PC-9 (cell line): ENCODE results near the gene IQSEC1. TPM values are rescaled to one million over a fixed set of nuclear protein-coding genes. Genes with fewer than 3 reads are reported as not detected.

Experiments
- BruUV-seq: library from RNA; stranded (reverse); fragments of 400-500 nt; replicated peaks from 2 replicates; lab custom pipeline; 2021; lab: Mats Ljungman, UMichigan
- CTCF ChIA-PET: fragments of 300-600 bp; sonication (Branson Sonifier 250); formaldehyde crosslinking; loops from one replicate; lab custom pipeline; 2022; ENCODE audit warnings: antibody characterized with exemption; lab: Charles Lee
- POLR2A ChIA-PET: fragments of 300-600 bp; sonication (Branson Sonifier 250); formaldehyde crosslinking; loops from one replicate; lab custom pipeline; 2022; ENCODE audit warnings: antibody characterized with exemption; ENCODE audit not compliant: unreplicated experiment; lab: Charles Lee
- DNase-seq, 2 experiments: peaks; one replicate each; pipeline versions ENCODE4 v3.0.0 to v3.0.0-alpha.2; 2015 to 2022; ENCODE audit warnings: mixed read lengths in 1 of 2
- H2AFZ ChIP-seq: fragments of 200-600 bp; sonication (generic); 2 replicates; pipeline ENCODE4 v1.8.1; 2017; ENCODE audit warnings: antibody characterized with exemption
- H3F3A ChIP-seq: fragments of 200-600 bp; sonication (generic); 2 replicates; pipeline ENCODE4 v1.8.1; 2017; ENCODE audit warnings: antibody characterized with exemption, mild to moderate bottlenecking, low read depth; ENCODE audit not compliant: insufficient read depth
- H3K27ac ChIP-seq: fragments of 200-600 bp; sonication (generic); 2 replicates; pipeline ENCODE4 v1.6.1; 2016; ENCODE audit warnings: mixed run types
- H3K27me3 ChIP-seq: fragments of 200-600 bp; sonication (generic); 2 replicates; pipeline ENCODE4 v1.6.1; 2016; ENCODE audit warnings: low read depth, mixed run types; ENCODE audit not compliant: insufficient read depth
- H3K36me3 ChIP-seq: fragments of 200-600 bp; sonication (generic); 2 replicates; pipeline ENCODE4 v1.6.1; 2016; ENCODE audit warnings: low read depth, mixed run types
- H3K4me1 ChIP-seq: fragments of 200-600 bp; sonication (generic); replicated peaks from 2 replicates; pipeline ENCODE4 v1.6.1; 2016; ENCODE audit warnings: mixed run types; ENCODE audit not compliant: insufficient read depth
- H3K4me2 ChIP-seq: fragments of 200-600 bp; sonication (generic); 2 replicates; pipeline ENCODE4 v1.6.1; 2017; ENCODE audit warnings: mixed run types
- H3K4me3 ChIP-seq: fragments of 200-600 bp; sonication (generic); 2 replicates; pipeline ENCODE4 v1.6.1; 2016; ENCODE audit warnings: mixed run types
- H3K79me2 ChIP-seq: fragments of 200-600 bp; sonication (generic); 2 replicates; pipeline ENCODE4 v1.6.1; 2017; ENCODE audit warnings: low read depth, mixed run types
- H3K9me2 ChIP-seq: fragments of 200-600 bp; sonication (generic); 2 replicates; pipeline ENCODE4 v1.8.1; 2017; ENCODE audit warnings: mild to moderate bottlenecking; ENCODE audit not compliant: insufficient read depth
- H3K9me3 ChIP-seq: fragments of 200-600 bp; sonication (generic); 2 replicates; pipeline ENCODE4 v1.8.1; 2016; ENCODE audit warnings: low read depth; ENCODE audit not compliant: insufficient read depth
- H4K20me1 ChIP-seq: fragments of 200-600 bp; sonication (generic); 2 replicates; pipeline ENCODE4 v1.8.1; 2017; ENCODE audit not compliant: insufficient read depth
- CTCF ChIP-seq: fragments of 200-600 bp; sonication (generic); conservative IDR thresholded peaks from 2 replicates; pipeline ENCODE4 v1.6.1; 2017; ENCODE audit warnings: mixed run types, antibody characterized with exemption, mild to moderate bottlenecking, moderate library complexity
- EZH2 ChIP-seq: fragments of 200-600 bp; sonication (generic); IDR thresholded peaks from 2 replicates; pipeline ENCODE4 v1.8.0; 2017; ENCODE audit warnings: antibody characterized with exemption, low read depth
- intact Hi-C: fragments of 100-400 bp; cut with micrococcal nuclease; formaldehyde crosslinking; loops from one replicate; pipeline ENCODE4 v1.10.0; 2022; ENCODE audit not compliant: unreplicated experiment
- total RNA-seq: library from RNA; stranded (reverse); gene quantifications from 2 replicates; pipeline ENCODE4 v1.2.3, GENCODE V29; 2021

IQSEC1 gene
- total RNA-seq, 1 experiment from 2014 or later = 30.7 TPM

- BruUV-seq = no TSS peak
- H3K4me2 ChIP-seq = no peak overlapping the region
Observed at GRCh38 chr3:13007251-13007941, 65.8 kb downstream of the IQSEC1 start.

GRCh38 chr3:13006216-13006990 lies 66.8 kb downstream of the IQSEC1 start:
- ChIA-PET CTCF (interaction anchor here (0.6 kb wide), 2 partner anchors 12 to 42 kb away, joined by 3 read pairs; no protein-coding TSS in a partner anchor), POLR2A (no interaction called here)
- no peak overlapping the region for H3K4me3 ChIP-seq
- no peaks in the 10 kb centered on the region for H3K9me3 ChIP-seq
- intact Hi-C loops = no loop called here
- H3K27ac ChIP-seq = no peak overlapping the region
- H3K36me3 ChIP-seq = no peaks in the 10 kb centered on the region
- H3K79me2 ChIP-seq = 0 out of 2 replicates have a peak, but pooled peaks cover 19% of the 10 kb centered on the region
- no peaks in the 10 kb centered on the region for H3K9me2 ChIP-seq
- no peak overlapping the region for H2AFZ ChIP-seq
- H4K20me1 ChIP-seq = no peaks in the 10 kb centered on the region
- peaks cover 69% of the 10 kb centered on the region for H3K4me1 ChIP-seq
- H3F3A ChIP-seq = peaks cover 33% of the 10 kb centered on the region
- TF ChIP-seq CTCF (no peak), EZH2 (no peak)
- BruUV-seq = no TSS peak
- no peak overlapping the region for H3K4me2 ChIP-seq
- DNase-seq = no peak
- H3K27me3 ChIP-seq = no peaks in the 10 kb centered on the region

More at GRCh38 chr3:13007251-13007941, 65.8 kb downstream of the IQSEC1 start:
- Histone ChIP-seq H3K4me1 (peaks cover 69% of the 10 kb centered on the region), H3K9me2 (no peaks in the 10 kb centered on the region), H3F3A (peaks cover 41% of the 10 kb centered on the region), H3K36me3 (no peaks in the 10 kb centered on the region), H3K9me3 (no peaks in the 10 kb centered on the region), H2AFZ (no peak overlapping the region), H3K79me2 (0 out of 2 replicates have a peak, but pooled peaks cover 19% of the 10 kb centered on the region), H3K4me3 (no peak overlapping the region), H3K27ac (no peak overlapping the region), H3K27me3 (no peaks in the 10 kb centered on the region), H4K20me1 (no peaks in the 10 kb centered on the region)
- no peak for TF ChIP-seq EZH2
- no peak for TF ChIP-seq CTCF
- CTCF ChIA-PET = interaction anchor here (0.6 kb wide), 2 partner anchors 9 to 41 kb away, joined by 3 to 7 read pairs; no protein-coding TSS in a partner anchor
- no peak for DNase-seq
- POLR2A ChIA-PET = no interaction called here
- intact Hi-C loops = no loop called here

GRCh38 chr3:13005301-13005700 lies 67.9 kb downstream of the IQSEC1 start:
- intact Hi-C loops = no loop called here
- Histone ChIP-seq H3K27ac (peak overlapping the region; percentile 52), H3K4me3 (no peak overlapping the region), H3F3A (peaks cover 22% of the 10 kb centered on the region; the same call in 1 of the 2 replicates), H3K36me3 (no peaks in the 10 kb centered on the region), H3K9me3 (no peaks in the 10 kb centered on the region), H3K27me3 (no peaks in the 10 kb centered on the region), H3K9me2 (no peaks in the 10 kb centered on the region), H3K4me2 (no peak overlapping the region), H2AFZ (no peak overlapping the region), H3K79me2 (0 out of 2 replicates have a peak, but pooled peaks cover 12% of the 10 kb centered on the region), H3K4me1 (peaks cover 64% of the 10 kb centered on the region), H4K20me1 (no peaks in the 10 kb centered on the region)
- no peak for DNase-seq
- POLR2A ChIA-PET = no interaction called here
- CTCF ChIA-PET = no interaction called here
- no TSS peak for BruUV-seq
- TF ChIP-seq EZH2 (no peak), CTCF (no peak)
